Peyer's patch (tissue), 4 donors: Measurements from ENCODE around the gene CNTNAP5.

Experiments used
- CTCF ChIP-seq, 6 experiments: fragments of 450-650 bp in 4 of 6; fragments of 200-600 bp in 2 of 6; sonication (generic) in 1 of 6; IDR thresholded peaks; one replicate each; pipeline ENCODE4 v1.5.1; 2017 to 2019; ENCODE audit warnings: antibody characterized with exemption in 6 of 6, mild to moderate bottlenecking in 3 of 6, moderate library complexity in 1 of 6
- POLR2A ChIP-seq, 2 donors: fragments of 450-650 bp; IDR thresholded peaks; one replicate each; pipeline ENCODE4 v1.5.1; 2017; ENCODE audit warnings: antibody characterized with exemption in 2 of 2, mild to moderate bottlenecking in 2 of 2, moderate library complexity in 2 of 2

DNA sequence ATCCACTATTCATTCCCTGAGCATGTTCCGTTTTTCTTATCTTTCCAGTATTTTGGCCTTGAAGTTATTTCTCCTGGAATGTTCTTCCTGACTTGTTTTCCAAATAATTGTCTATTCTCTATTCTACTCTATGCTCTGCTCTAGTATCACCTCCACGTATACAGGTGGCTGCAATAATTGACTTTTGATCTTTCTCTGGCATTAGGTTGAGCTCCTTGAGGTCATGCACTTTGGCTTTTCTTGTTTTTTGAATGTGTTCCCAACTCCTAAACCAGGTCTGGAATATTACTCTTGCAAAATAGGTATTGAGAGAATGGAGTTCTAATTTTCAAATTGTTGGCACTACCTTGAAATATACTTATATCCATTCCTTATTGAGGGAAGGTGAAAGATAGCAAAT lies 550.4 kb downstream of the CNTNAP5 start:
- TF ChIP-seq CTCF (IDR thresholded peaks at IDR 0.05) (no peak), POLR2A (IDR thresholded peaks at IDR 0.05) (no peak)
